Stimulated activated CD4-positive, alpha-beta T cell treated with anti-CD3 and anti-CD28 coated beads, Interleukin-1b, Interleukin-23, amount 100 ng/mL, for 1 hour (primary cell): Measurements from ENCODE around the gene PRPSAP1.
"Not testable (repeated sequence)": the region's sequence is repeated elsewhere in the genome, so short reads cannot be mapped to it uniquely, and the experiment has no call there.

ENCODE experiments used
- DNase-seq, 2 donors: peaks; one replicate each; pipeline ENCODE4 v3.0.0-alpha.2; 2020; ENCODE audit warnings: low read depth in 2 of 2

PRPSAP1 gene

GRCh38 chr17:76277300-76278267, 76.1 kb downstream of the PRPSAP1 start:
- no peak for DNase-seq

DNA sequence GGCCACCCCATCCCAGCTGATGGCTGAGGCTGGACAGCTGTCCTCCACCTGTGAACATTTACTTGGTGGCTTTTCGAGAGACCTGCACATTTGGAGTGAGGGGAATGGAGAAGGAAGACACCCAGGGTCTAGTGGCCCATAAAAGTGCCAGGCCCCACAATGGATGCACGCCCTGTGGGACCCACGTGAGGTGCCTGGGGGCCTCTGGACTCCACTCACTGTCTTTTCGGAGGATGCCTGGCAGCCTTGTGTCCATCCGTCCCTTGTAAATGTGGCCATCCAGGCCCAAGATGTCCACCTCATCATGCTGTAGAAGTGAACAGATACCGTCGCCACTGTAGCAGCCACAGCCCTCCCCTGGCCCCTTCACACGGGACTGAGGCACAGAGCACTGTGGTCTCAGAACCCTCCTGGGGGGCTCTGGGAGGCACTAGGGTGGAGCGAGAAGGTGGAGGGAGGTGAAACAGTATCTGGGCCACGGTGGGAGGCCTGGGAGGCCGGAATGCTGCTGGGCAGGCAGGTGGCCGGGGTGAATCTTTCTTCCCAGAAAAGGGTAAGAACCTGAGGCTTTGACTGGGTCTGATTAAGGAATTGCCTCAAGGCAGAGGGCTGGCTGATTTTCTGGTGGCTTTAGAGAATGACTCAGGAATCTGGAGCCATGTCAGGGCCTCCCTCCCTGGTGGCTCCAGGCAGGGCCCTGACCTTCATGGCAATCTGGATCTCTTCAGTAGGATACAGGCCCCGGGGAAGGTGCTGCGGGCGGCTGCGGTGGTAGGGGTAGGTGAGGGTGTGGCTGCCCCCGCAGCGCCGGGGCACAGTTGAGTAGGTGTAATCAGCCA, 77.0 kb downstream of the PRPSAP1 start:
- no peak for DNase-seq

DNA sequence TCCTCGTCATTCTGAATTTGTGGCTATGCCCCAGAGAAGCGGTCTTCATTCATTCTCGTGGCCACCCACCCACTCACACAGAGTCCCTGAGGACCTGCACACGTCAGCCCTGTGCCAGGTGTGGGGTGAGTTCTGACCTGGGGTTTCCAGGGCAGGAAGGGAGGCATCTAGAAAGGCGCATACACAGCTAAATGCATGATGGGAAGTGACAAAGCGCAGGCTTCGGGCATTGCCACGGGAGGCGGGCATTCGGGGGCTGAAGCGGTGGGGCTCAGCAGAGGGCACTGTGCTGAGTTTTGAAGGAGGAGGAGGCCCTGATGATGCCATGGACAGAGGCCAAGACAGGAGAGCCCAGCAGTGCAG, 77.7 kb downstream of the PRPSAP1 start:
- DNase-seq = no peak

DNA sequence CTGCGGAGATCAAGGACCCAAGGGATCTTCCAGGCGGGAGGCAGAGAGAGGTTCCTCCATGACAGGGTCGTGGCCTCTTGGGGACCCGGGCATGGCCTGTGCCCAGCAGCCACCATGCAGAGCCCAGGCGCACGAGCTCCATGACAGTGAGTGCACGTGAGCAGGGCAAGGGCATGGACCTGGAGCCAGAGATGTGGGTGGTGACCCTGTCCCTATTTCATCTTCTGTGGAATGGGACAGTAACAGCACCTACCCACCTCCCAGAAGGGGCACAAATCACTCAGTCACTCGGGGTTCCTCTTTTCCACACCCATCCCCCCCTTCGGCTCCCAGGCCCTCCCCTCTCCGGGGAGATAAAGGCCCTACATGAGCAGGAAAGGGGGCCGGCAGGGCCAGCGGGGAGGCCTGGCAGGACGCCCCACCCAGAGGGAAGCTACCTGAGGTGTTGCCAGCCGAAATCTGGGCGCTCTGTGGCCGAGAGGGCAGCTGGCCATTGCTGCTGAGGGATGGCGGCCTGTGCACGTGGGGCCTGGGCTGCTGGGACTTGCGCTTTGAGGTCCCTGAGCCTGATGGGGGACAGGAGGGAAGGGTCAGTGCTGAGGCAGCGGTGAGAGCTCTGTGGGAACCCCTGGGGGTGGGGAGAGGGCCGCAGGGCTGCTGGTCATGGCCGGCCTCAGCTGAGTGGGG, 78.2 kb downstream of the PRPSAP1 start:
- DNase-seq = no peak

DNA sequence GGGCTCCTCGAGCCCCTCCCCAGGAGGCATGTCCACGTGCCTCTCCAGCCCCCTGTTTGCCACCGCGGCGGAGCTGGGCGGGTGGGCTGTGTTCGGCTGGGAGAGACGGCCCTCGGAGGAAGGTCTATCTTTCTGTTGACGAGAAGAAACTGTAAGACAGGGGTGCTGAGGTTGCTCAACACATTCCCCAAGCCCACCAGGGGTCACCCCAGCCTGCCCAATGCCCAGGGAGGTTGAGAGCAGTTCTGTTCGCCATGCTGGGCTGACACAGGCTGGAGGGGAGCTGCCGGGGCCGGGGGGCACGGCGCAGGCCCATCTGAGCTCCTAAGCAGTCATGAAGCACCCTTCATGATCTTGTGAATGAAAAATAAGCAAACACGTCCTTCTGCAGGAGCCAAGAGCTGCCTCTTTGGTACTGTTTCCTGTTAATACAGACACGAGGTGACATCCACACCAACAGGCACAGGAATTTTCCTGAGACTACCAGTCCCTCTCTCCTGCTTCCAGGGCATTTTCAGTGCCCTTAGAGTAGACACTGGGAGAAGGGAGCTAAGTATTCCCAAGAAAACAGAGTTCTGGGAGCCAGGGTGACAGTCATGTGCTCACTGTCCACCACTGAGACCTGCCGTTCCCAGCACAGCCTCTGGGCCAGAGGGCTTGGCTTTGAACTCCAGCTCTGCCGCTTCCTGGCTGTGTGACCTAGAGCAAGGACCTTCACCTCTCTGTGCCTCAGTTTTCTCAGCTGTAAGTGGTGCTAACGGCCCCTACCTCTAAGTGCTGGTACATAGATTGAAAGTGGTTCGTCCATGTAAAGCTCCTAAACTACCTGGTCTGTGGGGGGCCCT, 79.4 kb downstream of the PRPSAP1 start:
- no peak for DNase-seq

- no peak for DNase-seq
Measured at GRCh38 chr17:76273445-76274111, 80.1 kb downstream of the PRPSAP1 start.

GRCh38 chr17:76272541-76273444, 80.9 kb downstream of the PRPSAP1 start:
- no peak for DNase-seq

- DNase-seq = peak in 1 of 2 donors; percentile 76
Measured at GRCh38 chr17:76271669-76272540, 81.8 kb downstream of the PRPSAP1 start.

- DNase-seq = no peak
Measured at GRCh38 chr17:76270770-76271668, 82.7 kb downstream of the PRPSAP1 start.

- no peak for DNase-seq
Measured at GRCh38 chr17:76270127-76270592, 83.6 kb downstream of the PRPSAP1 start.

DNA sequence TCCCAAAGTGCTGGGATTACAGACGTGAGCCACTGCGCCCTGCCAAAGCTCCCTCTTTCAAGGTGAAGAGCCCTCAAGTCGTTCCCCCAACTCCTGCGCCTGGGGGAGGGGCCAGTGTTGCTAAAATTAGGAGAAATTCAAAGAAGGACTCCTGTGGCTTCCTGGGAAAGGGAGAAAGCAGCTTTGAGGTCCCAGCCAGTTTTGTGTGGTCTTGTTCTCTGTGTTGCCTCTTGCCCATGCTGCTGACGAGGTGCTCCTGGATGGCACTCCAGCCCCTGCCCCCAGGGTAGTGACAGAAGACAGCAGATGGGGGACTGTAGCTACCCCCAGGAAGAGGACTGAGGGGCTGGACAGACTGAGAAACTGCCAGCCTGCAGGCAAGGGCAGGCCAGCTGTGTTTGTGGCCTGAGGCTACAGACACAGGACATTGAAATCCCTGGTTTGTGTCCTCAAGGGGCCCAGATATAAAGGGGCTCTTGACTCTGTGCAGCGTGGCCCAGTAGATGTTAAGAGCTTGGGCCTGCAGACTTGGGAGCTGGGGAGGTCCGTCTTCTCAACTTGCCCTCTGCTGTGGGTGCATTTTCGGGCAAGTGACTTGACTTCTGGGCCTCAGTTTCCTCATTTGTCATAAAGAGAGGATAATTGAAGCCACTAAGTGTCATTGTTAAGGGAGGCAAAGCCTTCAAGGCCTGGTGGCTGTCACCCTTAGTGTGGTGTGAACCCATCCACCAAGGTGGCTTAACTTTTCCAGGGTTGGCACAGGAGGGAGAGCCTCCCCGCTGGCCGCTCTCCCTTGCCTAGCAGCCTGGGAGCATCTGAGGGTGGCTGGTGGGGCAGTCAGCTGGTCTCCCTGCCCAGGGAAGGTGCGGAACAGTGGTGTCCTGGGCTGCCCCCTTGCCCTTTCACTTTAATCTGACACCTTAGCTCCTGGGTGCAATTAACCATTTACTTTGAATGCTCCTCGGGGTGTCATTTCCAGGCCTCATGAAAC, 84.4 kb downstream of the PRPSAP1 start:
- DNase-seq = no peak

GRCh38 chr17:76268015-76268749, 85.5 kb downstream of the PRPSAP1 start:
- peak in 1 of 2 donors; percentile 57 for DNase-seq

DNA sequence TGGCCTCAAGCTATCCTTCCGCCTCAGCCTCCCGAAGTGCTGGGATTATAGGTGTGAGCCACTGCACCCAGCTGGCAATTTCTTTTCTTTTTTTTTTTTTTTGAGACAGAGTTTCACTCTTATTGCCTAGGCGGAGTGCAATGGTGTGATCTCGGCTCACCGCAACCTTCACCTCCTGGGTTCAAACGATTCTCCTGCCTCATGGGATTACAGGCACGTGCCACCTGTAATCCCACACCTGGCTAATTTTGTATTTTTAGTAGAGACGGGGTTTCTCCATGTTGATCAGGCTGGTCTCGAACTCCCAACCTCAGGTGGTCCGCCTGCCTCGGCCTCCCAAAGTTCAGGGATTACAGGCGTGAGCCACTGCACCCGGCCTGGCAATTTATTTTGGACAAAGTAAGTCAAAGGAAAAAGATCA, 86.1 kb downstream of the PRPSAP1 start:
- not testable (repeated sequence) for DNase-seq

- DNase-seq = no peak
Measured at GRCh38 chr17:76267051-76267576, 86.6 kb downstream of the PRPSAP1 start.
